ENCODE measurements around the gene SFPQ.
"Not testable (repeated sequence)": the region's sequence is repeated elsewhere in the genome, so short reads cannot be mapped to it uniquely, and the experiment has no call there.

Gene SFPQ

GRCh38 chr1:35192853-35193664 lies at the start of gene SFPQ:
Gene SFPQ (minus strand): TSS chr1:35193145. CDS start chr1:35193049, 96 bp downstream.
- DNase-seq (ENCODE audit: low spot score): peak; percentile 99

- not testable (repeated sequence) for DNase-seq (ENCODE audit: low spot score)
These were observed 43.8 kb upstream of the SFPQ start for GRCh38 chr1:35236772-35237171.

GRCh38 chr1:35231287-35231686 lies 38.3 kb upstream of the SFPQ start:
- DNase-seq (ENCODE audit: low spot score): no peak

GRCh38 chr1:35229587-35230360 lies 36.8 kb upstream of the SFPQ start:
- no peak for DNase-seq (ENCODE audit: low spot score)

GRCh38 chr1:35226546-35226945 lies 33.6 kb upstream of the SFPQ start:
- no peak for DNase-seq (ENCODE audit: low spot score)

GRCh38 chr1:35223084-35223630 lies 30.2 kb upstream of the SFPQ start:
- DNase-seq (ENCODE audit: low spot score): peak; percentile 26

GRCh38 chr1:35222322-35223083 lies 29.6 kb upstream of the SFPQ start:
- DNase-seq (ENCODE audit: low spot score): peak; percentile 80

- DNase-seq (ENCODE audit: low spot score): no peak
These were observed 28.0 kb upstream of the SFPQ start for GRCh38 chr1:35220976-35221375.

GRCh38 chr1:35215346-35215745 lies 22.4 kb upstream of the SFPQ start:
- no peak for DNase-seq (ENCODE audit: low spot score)

- DNase-seq (ENCODE audit: low spot score): no peak
These were observed 18.1 kb upstream of the SFPQ start for GRCh38 chr1:35211120-35211414.

- DNase-seq (ENCODE audit: low spot score): no peak
These were observed 17.6 kb upstream of the SFPQ start for GRCh38 chr1:35210321-35211119.

- no peak for DNase-seq (ENCODE audit: low spot score)
These were observed 10.3 kb upstream of the SFPQ start for GRCh38 chr1:35203295-35203694.

- DNase-seq (ENCODE audit: low spot score): peak; percentile 75
These were observed 9.2 kb upstream of the SFPQ start for GRCh38 chr1:35202048-35202719.

GRCh38 chr1:35201631-35202030 lies 8.7 kb upstream of the SFPQ start:
- no peak for DNase-seq (ENCODE audit: low spot score)

GRCh38 chr1:35192056-35192852 lies 691 bp downstream of the SFPQ start:
- DNase-seq (ENCODE audit: low spot score): peak; percentile 94

GRCh38 chr1:35191429-35192055 lies 1.4 kb downstream of the SFPQ start:
- no peak for DNase-seq (ENCODE audit: low spot score)

- DNase-seq (ENCODE audit: low spot score): no peak
These were observed 2.2 kb downstream of the SFPQ start for GRCh38 chr1:35190784-35191183.

GRCh38 chr1:35188578-35189392 lies 4.2 kb downstream of the SFPQ start:
- DNase-seq (ENCODE audit: low spot score): no peak

- no peak for DNase-seq (ENCODE audit: low spot score)
These were observed 5.1 kb downstream of the SFPQ start for GRCh38 chr1:35187816-35188342.

Measured in GM03348 (cell line).